ENCODE results near the gene PRICKLE1.

Gene PRICKLE1

GRCh38 chr12:42484996-42485395 lies 104.5 kb downstream of the PRICKLE1 start:
- no peak for DNase-seq

- DNase-seq: no peak
Observed at GRCh38 chr12:42483521-42483790, 106.1 kb downstream of the PRICKLE1 start.

GRCh38 chr12:42482748-42483520 lies 106.6 kb downstream of the PRICKLE1 start:
- DNase-seq: peak; percentile 68

DNA sequence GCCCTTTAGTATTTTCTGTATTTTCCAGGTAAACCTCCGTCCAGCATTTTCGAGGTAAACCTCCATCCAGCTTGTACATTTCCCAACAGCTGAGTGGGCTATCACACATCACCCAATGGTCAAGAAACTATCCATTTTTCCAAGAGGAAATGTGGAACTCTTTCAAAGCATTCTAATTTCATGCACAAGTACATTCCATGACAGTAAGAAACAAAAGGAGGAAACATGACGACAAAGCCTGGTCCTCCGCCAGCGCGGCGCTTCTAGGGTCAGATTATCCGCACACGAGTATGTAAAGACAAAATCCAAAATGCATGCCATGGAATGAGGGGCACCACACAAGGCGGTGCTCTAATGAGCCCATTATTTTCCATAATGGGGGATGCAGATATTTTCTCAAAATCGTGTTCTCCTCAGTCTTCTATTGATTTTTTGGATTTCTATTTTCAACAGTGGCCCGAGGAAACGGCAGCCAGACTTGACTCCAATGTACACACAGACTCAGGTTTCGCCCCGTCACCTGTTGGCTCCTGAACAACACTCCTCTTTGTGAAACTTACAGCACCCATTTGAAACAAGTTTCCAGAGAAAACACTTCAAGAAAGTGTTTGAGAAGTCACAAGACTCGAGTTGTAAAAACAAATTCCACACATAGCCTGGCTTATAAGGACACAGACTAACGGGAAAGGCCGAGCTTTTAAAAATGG lies 107.4 kb downstream of the PRICKLE1 start:
- no peak for DNase-seq

DNA sequence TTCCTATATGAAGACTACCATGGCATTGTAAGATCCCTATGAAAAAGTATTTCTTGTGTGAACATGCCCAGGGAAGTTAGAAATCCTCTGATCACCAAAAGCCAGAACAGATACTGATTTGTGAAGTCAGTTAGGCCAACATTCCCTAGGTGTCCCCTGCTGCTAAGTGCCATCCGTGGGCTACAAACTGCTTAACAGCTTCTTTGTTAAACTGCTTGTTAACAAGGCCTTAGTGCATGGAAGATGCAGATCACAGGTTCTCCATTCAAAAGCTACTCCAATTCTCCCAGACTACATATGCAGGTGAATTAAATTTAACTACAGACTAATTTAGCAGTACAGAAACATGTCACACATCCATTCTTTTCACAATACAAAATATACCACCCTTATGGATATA lies 108.2 kb downstream of the PRICKLE1 start:
- DNase-seq: no peak

GRCh38 chr12:42477941-42478340 lies 111.6 kb downstream of the PRICKLE1 start:
- DNase-seq: no peak

DNA sequence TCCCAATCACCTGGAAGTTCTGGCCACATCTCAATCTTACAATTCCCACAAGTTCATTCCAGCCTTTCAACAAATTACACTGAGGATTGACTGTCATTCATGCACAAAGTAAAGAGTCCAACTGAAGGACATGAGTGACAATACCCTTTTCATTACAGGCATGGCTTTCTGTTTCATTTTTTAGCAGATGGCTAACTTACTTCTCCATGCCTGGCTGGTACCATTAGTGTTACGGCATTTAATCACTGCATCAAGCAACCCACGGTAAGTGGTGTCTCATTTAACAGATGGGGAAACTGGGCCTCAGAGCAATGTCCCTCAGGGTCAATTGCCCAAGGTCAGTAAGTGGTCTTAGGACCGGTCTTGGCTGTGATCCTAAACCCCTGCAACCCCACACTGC lies 114.4 kb downstream of the PRICKLE1 start:
- no peak for DNase-seq

DNA sequence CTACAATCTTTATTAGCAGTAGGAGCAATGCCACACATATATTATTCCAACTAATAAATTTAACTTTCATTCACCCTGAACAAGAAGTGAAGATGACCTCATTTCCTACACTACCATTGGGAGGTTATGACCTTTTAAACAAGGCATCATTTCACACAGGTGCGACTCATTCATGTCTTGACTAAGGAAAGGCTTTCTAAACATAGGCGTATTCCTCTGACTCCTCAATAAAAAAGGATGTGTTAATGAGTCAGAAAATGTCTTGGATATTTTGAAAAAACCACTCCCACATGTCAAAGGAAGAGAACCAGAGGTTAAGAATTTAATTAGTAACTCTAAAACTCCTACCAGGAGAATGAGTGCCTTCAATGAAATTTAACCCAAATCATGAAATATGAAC lies 115.2 kb downstream of the PRICKLE1 start:
- peak; percentile 82 for DNase-seq

GRCh38 chr12:42473561-42473960 lies 116.0 kb downstream of the PRICKLE1 start:
- DNase-seq: no peak

GRCh38 chr12:42473130-42473529 lies 116.4 kb downstream of the PRICKLE1 start:
- DNase-seq: peak; percentile 45

DNA sequence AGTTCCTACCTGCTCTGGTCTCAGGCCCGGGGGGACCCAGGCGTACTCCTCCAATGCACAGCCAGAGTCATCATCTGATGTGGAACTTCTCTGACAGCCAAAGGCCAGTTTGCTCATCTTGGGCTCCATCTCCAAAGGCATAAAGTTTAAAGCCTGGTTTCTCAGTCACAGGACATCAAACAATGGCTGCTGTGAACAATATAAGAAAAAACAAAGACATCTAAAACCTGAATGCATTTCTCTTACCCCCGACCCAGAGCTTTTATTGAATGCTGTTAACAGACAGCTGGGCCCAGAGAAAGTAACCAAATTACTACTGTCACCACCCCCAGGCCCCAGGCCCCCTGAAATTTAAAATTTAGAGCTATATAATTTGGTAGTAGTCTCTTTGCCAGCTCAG lies 117.2 kb downstream of the PRICKLE1 start:
- DNase-seq: no peak

DNA sequence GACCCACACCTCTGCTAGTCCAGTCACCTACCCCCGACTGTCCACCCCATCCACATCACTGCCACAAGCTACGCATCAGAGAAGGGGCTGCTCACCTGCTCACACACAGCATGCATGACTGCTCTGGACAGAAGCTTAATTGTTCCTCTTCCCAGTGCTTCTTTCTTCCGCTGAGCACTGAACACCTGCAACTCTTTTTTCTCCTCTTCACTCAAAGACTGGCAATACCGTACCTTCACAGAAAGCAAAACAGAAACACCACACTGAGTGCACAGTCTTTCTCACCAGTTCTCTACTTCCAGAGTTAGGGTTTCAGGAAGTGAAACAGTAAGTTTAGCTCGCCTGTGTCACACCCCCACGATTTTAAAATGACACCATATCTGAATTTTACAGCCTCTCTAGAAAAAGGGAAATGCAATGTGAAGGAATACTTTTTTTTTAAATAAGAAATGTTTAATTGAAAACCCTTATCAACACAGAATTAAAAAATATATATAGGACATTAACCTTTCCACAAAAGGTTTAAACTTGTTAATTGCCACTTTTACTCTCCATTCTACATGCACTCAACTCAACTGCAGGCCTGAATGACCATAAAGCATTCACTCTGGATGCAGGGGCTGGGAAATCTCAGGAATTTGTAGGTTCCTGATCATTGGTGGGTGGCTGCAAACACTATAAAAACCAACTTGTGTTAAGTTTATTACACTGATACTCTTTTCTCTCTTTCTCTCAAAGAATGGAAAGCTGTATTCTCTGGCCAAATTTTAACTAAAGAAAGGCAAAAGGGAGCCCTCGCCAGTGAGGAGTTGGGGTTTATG lies 120.0 kb downstream of the PRICKLE1 start:
- DNase-seq: no peak

- peak; percentile 38 for DNase-seq
Observed at GRCh38 chr12:42468921-42469320, 120.6 kb downstream of the PRICKLE1 start.

- DNase-seq: peak; percentile 48
Observed at GRCh38 chr12:42468341-42468821, 121.2 kb downstream of the PRICKLE1 start.

DNA sequence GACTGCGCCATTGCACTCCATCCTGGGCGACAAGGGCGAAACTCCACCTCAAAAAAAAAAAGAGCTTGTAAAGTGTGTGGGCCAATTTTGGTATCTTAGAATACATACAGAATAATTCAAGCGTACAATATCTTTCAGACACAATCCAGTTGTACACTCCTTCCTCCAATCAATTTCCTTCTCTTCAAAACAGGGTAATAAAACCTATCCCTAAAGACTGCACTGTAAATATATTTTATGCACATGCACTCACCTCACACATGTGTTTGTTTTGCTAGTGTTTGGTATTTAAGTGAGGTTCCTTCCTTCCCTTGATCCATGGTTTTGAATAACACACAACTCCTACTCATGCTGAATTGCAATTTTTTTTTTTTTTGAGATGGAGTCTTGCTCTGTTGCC lies 125.9 kb downstream of the PRICKLE1 start:
- no peak for DNase-seq

- no peak for DNase-seq
Observed at GRCh38 chr12:42462486-42462885, 127.1 kb downstream of the PRICKLE1 start.

- no peak for DNase-seq
Observed at GRCh38 chr12:42459336-42459847, 130.2 kb downstream of the PRICKLE1 start.

- no peak for DNase-seq
Observed at GRCh38 chr12:42458575-42458974, 131.0 kb downstream of the PRICKLE1 start.

- DNase-seq: peak; percentile 25
Observed at GRCh38 chr12:42450248-42450647, 139.3 kb downstream of the PRICKLE1 start.

DNA sequence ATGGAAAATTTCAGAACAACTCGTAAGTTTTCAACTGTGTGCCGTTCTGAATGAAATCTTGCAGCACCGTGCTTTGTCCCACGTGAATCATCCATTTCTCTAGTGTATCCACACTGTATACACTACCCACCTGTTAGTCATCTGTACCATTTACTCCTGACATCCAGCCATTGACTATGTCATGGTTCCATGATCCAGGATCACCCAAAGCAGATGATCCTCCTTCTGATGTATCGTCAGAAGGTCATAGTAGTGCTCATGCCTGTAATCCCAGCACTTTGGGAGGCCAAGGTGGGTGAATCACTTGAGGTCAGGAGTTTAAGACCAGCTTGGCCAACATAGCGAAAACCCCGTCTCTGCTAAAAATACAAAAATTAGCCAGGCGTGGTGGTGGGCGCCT lies 140.7 kb downstream of the PRICKLE1 start:
- DNase-seq: no peak

DNA sequence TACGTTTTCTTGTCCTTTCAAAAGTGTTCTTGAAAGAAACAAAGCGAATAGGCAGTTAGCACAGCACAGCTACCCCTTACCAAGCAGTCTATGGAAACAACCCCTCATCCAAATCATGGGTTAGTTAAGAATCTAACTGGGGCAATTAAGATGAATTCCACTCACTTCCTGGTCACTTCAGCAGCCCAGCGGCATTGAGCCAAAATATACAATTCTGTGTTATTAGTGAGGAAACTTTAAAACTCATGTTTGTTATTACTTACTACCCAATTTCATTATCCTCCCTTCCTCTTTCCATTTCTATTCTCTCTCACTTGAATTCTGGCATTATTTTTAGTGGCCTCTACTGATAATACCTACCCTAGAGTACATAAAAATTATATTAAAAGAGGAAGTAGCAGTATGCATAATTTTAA lies 142.2 kb downstream of the PRICKLE1 start:
- DNase-seq: no peak

GRCh38 chr12:42446761-42447160 lies 142.8 kb downstream of the PRICKLE1 start:
- peak; percentile 85 for DNase-seq

DNA sequence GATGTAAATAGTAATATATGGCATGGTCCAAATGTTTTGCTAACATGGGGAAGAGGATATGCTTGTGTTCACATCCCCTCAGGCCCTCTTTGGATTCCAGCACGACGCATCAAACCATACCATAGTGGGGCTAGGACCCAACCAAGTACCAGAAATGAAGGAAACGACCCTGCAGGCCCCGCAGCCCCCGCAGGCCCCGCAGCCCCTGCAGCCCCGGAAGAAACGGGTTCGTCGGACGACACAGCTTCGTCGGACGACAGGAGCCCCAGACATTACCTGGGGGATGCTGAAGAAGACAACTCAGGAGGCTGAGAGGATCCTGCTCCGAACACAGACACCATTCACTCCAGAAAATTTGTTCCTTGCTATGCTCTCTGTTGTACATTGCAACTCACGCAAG lies 143.7 kb downstream of the PRICKLE1 start:
- DNase-seq: no peak
